ENCODE results near the gene ASF1A. TPM values are rescaled to one million over a fixed set of nuclear protein-coding genes. Genes with fewer than 3 reads are reported as not detected.

The ASF1A gene
- total and polyA plus RNA-seq, 9 of the 15 experiments (the other 6 are each of a cell fraction or from before 2014, with no cell fraction given): 31.5 to 45.3 (median 34.8) TPM

GRCh38 chr6:118914598-118914997 lies 20.6 kb downstream of the ASF1A start:
- no peaks in the 10 kb centered on the region for H3K9me1 ChIP-seq (ENCODE audit: control insufficient read depth, insufficient read depth, low read length)
- CTCF ChIA-PET (ENCODE audit: low intra/inter-chr PET ratio): no interaction called here
- no peaks in the 10 kb centered on the region for H3K9me3 ChIP-seq (replicated peaks; ENCODE audit: control insufficient read depth, insufficient read depth, low read depth, low read length)
- H3K79me2 ChIP-seq (ENCODE audit: control insufficient read depth, insufficient read depth, low read length): no peaks in the 10 kb centered on the region
- H3K27ac ChIP-seq (ENCODE audit: extremely low read depth, low read depth, low read length): no peak overlapping the region
- intact Hi-C loops (cut with micrococcal nuclease): no loop called here
- peaks cover 89% of the 10 kb centered on the region for H3K36me3 ChIP-seq (ENCODE audit: control insufficient read depth, insufficient read depth, low read length)
- no peak for ATAC-seq
- H2AFZ ChIP-seq (ENCODE audit: low read depth, low read length): no peak overlapping the region
- TF ChIP-seq, protein P1, sequence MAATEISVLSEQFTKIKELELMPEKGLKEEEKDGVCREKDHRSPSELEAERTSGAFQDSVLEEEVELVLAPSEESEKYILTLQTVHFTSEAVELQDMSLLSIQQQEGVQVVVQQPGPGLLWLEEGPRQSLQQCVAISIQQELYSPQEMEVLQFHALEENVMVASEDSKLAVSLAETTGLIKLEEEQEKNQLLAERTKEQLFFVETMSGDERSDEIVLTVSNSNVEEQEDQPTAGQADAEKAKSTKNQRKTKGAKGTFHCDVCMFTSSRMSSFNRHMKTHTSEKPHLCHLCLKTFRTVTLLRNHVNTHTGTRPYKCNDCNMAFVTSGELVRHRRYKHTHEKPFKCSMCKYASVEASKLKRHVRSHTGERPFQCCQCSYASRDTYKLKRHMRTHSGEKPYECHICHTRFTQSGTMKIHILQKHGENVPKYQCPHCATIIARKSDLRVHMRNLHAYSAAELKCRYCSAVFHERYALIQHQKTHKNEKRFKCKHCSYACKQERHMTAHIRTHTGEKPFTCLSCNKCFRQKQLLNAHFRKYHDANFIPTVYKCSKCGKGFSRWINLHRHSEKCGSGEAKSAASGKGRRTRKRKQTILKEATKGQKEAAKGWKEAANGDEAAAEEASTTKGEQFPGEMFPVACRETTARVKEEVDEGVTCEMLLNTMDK (IDR thresholded peaks at IDR 0.05; ENCODE audit: borderline replicate concordance, insufficient read depth, low read depth, low read length, poor library complexity, severe bottlenecking): no peak
- no peak for TF ChIP-seq ETV5 (CRISPR knock-in tag; IDR thresholded peaks at IDR 0.05; ENCODE audit: low read depth)
- no peak for TF ChIP-seq SMAD4 (CRISPR knock-in tag; conservative IDR thresholded peaks at IDR 0.05)
- no peak for TF ChIP-seq RBM39 (optimal IDR thresholded peaks at IDR 0.05; ENCODE audit: low read depth, low read length)
- TF ChIP-seq ARID1B (IDR thresholded peaks at IDR 0.05): no peak
- no peak overlapping the region for H3K4me3 ChIP-seq
- in situ Hi-C loops (cut with MboI): no loop called here
- H3K27me3 ChIP-seq (ENCODE audit: control insufficient read depth in 2 of 2, insufficient read depth in 2 of 2, low read length in 2 of 2): no peaks in the 10 kb centered on the region
- no peak overlapping the region for H3K9ac ChIP-seq (ENCODE audit: insufficient read depth in 1 of 2, low read depth in 2 of 2, low read length in 2 of 2)
- H3K4me2 ChIP-seq (ENCODE audit: insufficient read depth, low read length): no peak overlapping the region
- BruUV-seq (replicated peaks): no TSS peak
- no peaks in the 10 kb centered on the region for H4K20me1 ChIP-seq (replicated peaks; ENCODE audit: control insufficient read depth, insufficient read depth, low read length)
- no peak for FAIRE-seq
- H3K4me1 ChIP-seq (replicated peaks in 1 of 2; ENCODE audit: control insufficient read depth in 2 of 2, insufficient read depth in 2 of 2, low read length in 2 of 2): no peaks in the 10 kb centered on the region
- DNase-seq (ENCODE audit: extremely low read depth in 1 of 4, low spot score in 3 of 4): no peak
- POLR2A ChIA-PET: no interaction called here
